ENCODE results near the gene ARMC9. TPM values are rescaled to one million over a fixed set of nuclear protein-coding genes. Genes with fewer than 3 reads are reported as not detected.

ARMC9 gene
- 16.3 and 19.9 TPM in 2 replicates for total RNA-seq (2014; rRNA removed; shearing (Covaris generic))

GRCh38 chr2:231198291-231199173 lies at the start of gene ARMC9:
Gene ARMC9 (plus strand): TSS chr2:231198631. CDS start chr2:231206239, 7,608 bp downstream.
- Histone ChIP-seq H3K4me1 (peaks cover 4% of the 10 kb centered on the region; the same call in 1 of the 2 replicates), H3K36me3 (peaks cover 7% of the 10 kb centered on the region; the same call in 1 of the 2 replicates), H3K27me3 (no peaks in the 10 kb centered on the region), H3K27ac (peak within 1 kb of the TSS; percentile 4; the same call in 1 of the 2 replicates), H3K4me3 (peak within 1 kb of the TSS; percentile 82), H3K9me3 (replicated peaks) (no peaks in the 10 kb centered on the region)
- DNase-seq, result peak; percentile 73 to 85

GRCh38 chr2:231152800-231153557 lies 45.5 kb upstream of the ARMC9 start:
- no peak for DNase-seq
- Histone ChIP-seq H3K9me3 (replicated peaks) (no peaks in the 10 kb centered on the region), H3K4me3 (no peak overlapping the region), H3K36me3 (peaks cover 61% of the 10 kb centered on the region), H3K27me3 (no peaks in the 10 kb centered on the region), H3K4me1 (no peaks in the 10 kb centered on the region), H3K27ac (no peak overlapping the region)

- no peak overlapping the region for H3K4me3 ChIP-seq
- DNase-seq, result no peak
Measured at GRCh38 chr2:231159306-231159705, 39.1 kb upstream of the ARMC9 start.

GRCh38 chr2:231160701-231161100 lies 37.7 kb upstream of the ARMC9 start:
- H3K27me3 ChIP-seq, result no peaks in the 10 kb centered on the region
- H3K27ac ChIP-seq, result no peak overlapping the region
- 0 out of 2 replicates have a peak, but pooled peaks cover 7% of the 10 kb centered on the region for H3K4me1 ChIP-seq

More at GRCh38 chr2:231159306-231159705, 39.1 kb upstream of the ARMC9 start:
- Histone ChIP-seq H3K27me3 (no peaks in the 10 kb centered on the region), H3K36me3 (peaks cover 52% of the 10 kb centered on the region), H3K4me1 (0 out of 2 replicates have a peak, but pooled peaks cover 7% of the 10 kb centered on the region), H3K9me3 (replicated peaks) (no peaks in the 10 kb centered on the region), H3K27ac (no peak overlapping the region)

GRCh38 chr2:231161252-231161839 lies 37.1 kb upstream of the ARMC9 start:
- DNase-seq, result no peak
- Histone ChIP-seq H3K4me3 (no peak overlapping the region), H3K27ac (no peak overlapping the region; the same call in 1 of the 2 replicates)

More at GRCh38 chr2:231160701-231161100, 37.7 kb upstream of the ARMC9 start:
- Histone ChIP-seq H3K9me3 (replicated peaks) (no peaks in the 10 kb centered on the region), H3K4me3 (no peak overlapping the region), H3K36me3 (peaks cover 50% of the 10 kb centered on the region)
- DNase-seq, result no peak

GRCh38 chr2:231161877-231162329 lies 36.5 kb upstream of the ARMC9 start:
- Histone ChIP-seq H3K36me3 (peaks cover 55% of the 10 kb centered on the region), H3K9me3 (replicated peaks) (no peaks in the 10 kb centered on the region), H3K4me1 (0 out of 2 replicates have a peak, but pooled peaks cover 7% of the 10 kb centered on the region), H3K27ac (no peak overlapping the region; the same call in 1 of the 2 replicates), H3K4me3 (no peak overlapping the region), H3K27me3 (no peaks in the 10 kb centered on the region)
- no peak for DNase-seq

More at GRCh38 chr2:231161252-231161839, 37.1 kb upstream of the ARMC9 start:
- Histone ChIP-seq H3K4me1 (0 out of 2 replicates have a peak, but pooled peaks cover 7% of the 10 kb centered on the region), H3K36me3 (peaks cover 53% of the 10 kb centered on the region), H3K27me3 (no peaks in the 10 kb centered on the region), H3K9me3 (replicated peaks) (no peaks in the 10 kb centered on the region)

GRCh38 chr2:231163011-231163410 lies 35.4 kb upstream of the ARMC9 start:
- peaks cover 60% of the 10 kb centered on the region for H3K36me3 ChIP-seq
- H3K27me3 ChIP-seq, result no peaks in the 10 kb centered on the region
- H3K4me3 ChIP-seq, result no peak overlapping the region
- no peaks in the 10 kb centered on the region for H3K9me3 ChIP-seq (replicated peaks)
- no peak for DNase-seq
- no peak overlapping the region for H3K27ac ChIP-seq
- 0 out of 2 replicates have a peak, but pooled peaks cover 7% of the 10 kb centered on the region for H3K4me1 ChIP-seq

- H3K4me1 ChIP-seq, result 0 out of 2 replicates have a peak, but pooled peaks cover 7% of the 10 kb centered on the region
- H3K27me3 ChIP-seq, result no peaks in the 10 kb centered on the region
- no peak overlapping the region for H3K4me3 ChIP-seq
- H3K36me3 ChIP-seq, result peaks cover 63% of the 10 kb centered on the region
- H3K9me3 ChIP-seq (replicated peaks), result no peaks in the 10 kb centered on the region
- DNase-seq, result no peak
- no peak overlapping the region for H3K27ac ChIP-seq
Measured at GRCh38 chr2:231163414-231164095, 34.9 kb upstream of the ARMC9 start.

GRCh38 chr2:231167745-231168459 lies 30.5 kb upstream of the ARMC9 start:
- Histone ChIP-seq H3K4me1 (no peaks in the 10 kb centered on the region), H3K27ac (no peak overlapping the region), H3K36me3 (peaks cover 78% of the 10 kb centered on the region), H3K27me3 (no peaks in the 10 kb centered on the region), H3K9me3 (replicated peaks) (no peaks in the 10 kb centered on the region), H3K4me3 (no peak overlapping the region)
- no peak for DNase-seq

- Histone ChIP-seq H3K4me1 (no peaks in the 10 kb centered on the region), H3K36me3 (peaks cover 75% of the 10 kb centered on the region), H3K27ac (no peak overlapping the region), H3K27me3 (no peaks in the 10 kb centered on the region), H3K4me3 (no peak overlapping the region), H3K9me3 (replicated peaks) (no peaks in the 10 kb centered on the region)
- no peak for DNase-seq
Measured at GRCh38 chr2:231168460-231169139, 29.8 kb upstream of the ARMC9 start.

GRCh38 chr2:231169488-231169887 lies 28.9 kb upstream of the ARMC9 start:
- Histone ChIP-seq H3K27ac (no peak overlapping the region), H3K4me1 (no peaks in the 10 kb centered on the region), H3K9me3 (replicated peaks) (no peaks in the 10 kb centered on the region), H3K36me3 (peaks cover 75% of the 10 kb centered on the region), H3K4me3 (no peak overlapping the region), H3K27me3 (no peaks in the 10 kb centered on the region)
- DNase-seq, result no peak

GRCh38 chr2:231170055-231170454 lies 28.4 kb upstream of the ARMC9 start:
- no peak overlapping the region for H3K4me3 ChIP-seq
- H3K4me1 ChIP-seq, result no peaks in the 10 kb centered on the region
- H3K27me3 ChIP-seq, result no peaks in the 10 kb centered on the region
- no peak overlapping the region for H3K27ac ChIP-seq
- DNase-seq, result no peak
- peaks cover 77% of the 10 kb centered on the region for H3K36me3 ChIP-seq
- H3K9me3 ChIP-seq (replicated peaks), result no peaks in the 10 kb centered on the region

GRCh38 chr2:231172025-231172424 lies 26.4 kb upstream of the ARMC9 start:
- Histone ChIP-seq H3K4me1 (no peaks in the 10 kb centered on the region), H3K27me3 (no peaks in the 10 kb centered on the region), H3K4me3 (no peak overlapping the region), H3K9me3 (replicated peaks) (no peaks in the 10 kb centered on the region), H3K36me3 (peaks cover 63% of the 10 kb centered on the region), H3K27ac (no peak overlapping the region)
- DNase-seq, result no peak

Data from SJCRH30 (cell line).